Neuron (in vitro differentiated cells): ENCODE data around the gene SCCPDH.
"Not testable (repeated sequence)": the region's sequence is repeated elsewhere in the genome, so short reads cannot be mapped to it uniquely, and the experiment has no call there.

ENCODE experiments used
- H2AFZ ChIP-seq: one replicate; pipeline ENCODE4 v1.6.1; 2013; ENCODE audit warnings: low read depth, mild to moderate bottlenecking, inconsistent platforms, low read length, moderate library complexity
- H3K27me3 ChIP-seq: one replicate; pipeline ENCODE4 v1.6.1; 2013; ENCODE audit warnings: low read length; ENCODE audit not compliant: insufficient read depth
- H3K36me3 ChIP-seq: one replicate; pipeline ENCODE4 v1.6.1; 2013; ENCODE audit warnings: low read length; ENCODE audit not compliant: insufficient read depth
- H3K4me1 ChIP-seq: one replicate; pipeline ENCODE4 v1.6.1; 2013; ENCODE audit warnings: low read length; ENCODE audit not compliant: insufficient read depth
- H3K4me3 ChIP-seq: 2 replicates; pipeline ENCODE4 v1.5.1; 2013; ENCODE audit warnings: mild to moderate bottlenecking, low read length, moderate library complexity
- H3K9me3 ChIP-seq: one replicate; pipeline ENCODE4 v1.6.1; 2013; ENCODE audit warnings: low read length

SCCPDH gene

DNA sequence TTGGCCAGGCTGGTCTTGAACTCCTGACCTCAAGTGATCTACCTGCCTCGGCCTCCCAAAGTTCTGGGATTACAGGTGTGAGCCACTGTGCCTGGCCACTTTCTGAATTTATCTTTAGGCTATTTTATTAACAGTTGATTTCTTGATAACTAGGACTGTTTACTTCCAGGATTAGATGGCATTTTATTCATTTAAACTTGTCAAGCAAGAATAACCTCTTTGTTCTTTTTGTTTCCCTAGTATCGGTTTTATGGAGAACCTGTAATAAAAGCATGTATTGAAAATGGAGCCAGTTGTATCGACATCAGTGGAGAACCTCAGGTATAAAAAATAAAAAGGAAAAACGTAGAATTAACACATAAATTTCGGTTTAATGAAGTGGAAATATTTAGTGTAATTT, 11.5 kb downstream of the SCCPDH start:
- H3K9me3 ChIP-seq, result peaks cover 10% of the 10 kb centered on the region
- H2AFZ ChIP-seq, result no peak overlapping the region
- H3K4me3 ChIP-seq, result no peak overlapping the region
- peaks cover 76% of the 10 kb centered on the region for H3K36me3 ChIP-seq
- H3K4me1 ChIP-seq, result no peaks in the 10 kb centered on the region
- H3K27me3 ChIP-seq, result no peaks in the 10 kb centered on the region

DNA sequence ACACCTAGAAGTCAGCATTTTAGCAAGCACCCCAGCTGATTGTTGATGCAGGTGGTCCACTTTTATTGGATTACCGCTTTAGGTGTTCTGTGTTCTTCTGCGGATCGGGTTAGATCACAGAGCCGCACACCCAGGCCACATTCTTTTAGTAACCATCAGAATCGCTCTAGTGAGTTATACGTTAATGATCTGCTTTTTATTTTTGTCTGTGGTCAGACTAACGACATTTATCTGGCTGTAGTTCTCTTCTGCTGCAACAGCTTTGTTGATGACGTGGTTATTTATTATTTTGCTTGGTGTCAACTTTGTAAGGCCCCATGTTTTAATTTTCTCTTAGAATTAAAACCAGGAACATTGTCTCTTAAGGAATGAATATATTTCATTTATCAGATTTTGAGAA, 18.2 kb downstream of the SCCPDH start:
- Histone ChIP-seq H3K36me3 (peaks cover 57% of the 10 kb centered on the region), H2AFZ (no peak overlapping the region), H3K27me3 (no peaks in the 10 kb centered on the region), H3K4me3 (no peak overlapping the region), H3K9me3 (peaks cover 10% of the 10 kb centered on the region), H3K4me1 (peaks cover 1% of the 10 kb centered on the region)

DNA sequence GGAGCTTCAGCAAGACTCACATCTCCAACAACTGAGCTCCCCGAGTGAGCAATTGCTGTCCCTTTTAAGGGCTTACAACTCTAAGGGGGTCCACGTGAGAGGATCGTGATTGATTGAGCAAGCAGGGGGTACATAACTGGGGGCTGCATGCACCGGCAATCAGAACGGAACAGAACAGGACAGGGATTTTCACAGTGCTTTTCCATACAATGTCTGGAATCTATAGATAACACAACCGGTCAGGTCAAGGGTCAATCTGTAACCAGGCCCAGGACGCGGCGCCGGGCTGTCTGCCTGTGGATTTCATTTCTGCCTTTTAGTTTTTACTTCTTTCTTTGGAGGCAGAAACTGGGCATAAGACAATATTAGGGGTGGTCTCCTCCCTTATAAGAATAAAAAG, 21.9 kb downstream of the SCCPDH start:
- not testable (repeated sequence) for H2AFZ ChIP-seq, H3K4me3 ChIP-seq, H3K9me3 ChIP-seq, H3K27me3 ChIP-seq, H3K4me1 ChIP-seq
- H3K36me3 ChIP-seq, result peaks cover 44% of the 10 kb centered on the region

DNA sequence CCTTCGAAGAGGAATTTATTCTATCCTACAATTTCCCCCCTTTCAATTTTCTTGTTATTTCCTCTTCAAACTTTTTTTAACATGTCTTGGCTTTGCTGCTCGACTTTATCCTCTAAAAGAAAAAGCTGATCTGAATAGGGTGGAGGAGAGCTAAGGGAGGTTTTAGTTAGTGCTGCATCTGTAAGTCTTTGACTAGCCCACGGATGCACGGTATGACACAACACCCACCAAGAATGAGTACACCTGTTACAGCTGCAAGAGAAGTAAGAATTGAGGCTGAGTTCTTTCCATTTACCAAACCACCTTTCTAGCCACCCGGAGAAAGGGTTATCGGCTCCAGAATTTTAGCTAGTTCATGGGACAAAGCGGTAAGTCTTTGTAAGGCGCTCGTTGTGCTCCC, 23.8 kb downstream of the SCCPDH start:
- Histone ChIP-seq H3K9me3 (peaks cover 2% of the 10 kb centered on the region), H3K36me3 (peaks cover 27% of the 10 kb centered on the region), H2AFZ (no peak overlapping the region), H3K4me3 (no peak overlapping the region), H3K4me1 (peaks cover 1% of the 10 kb centered on the region), H3K27me3 (no peaks in the 10 kb centered on the region)

DNA sequence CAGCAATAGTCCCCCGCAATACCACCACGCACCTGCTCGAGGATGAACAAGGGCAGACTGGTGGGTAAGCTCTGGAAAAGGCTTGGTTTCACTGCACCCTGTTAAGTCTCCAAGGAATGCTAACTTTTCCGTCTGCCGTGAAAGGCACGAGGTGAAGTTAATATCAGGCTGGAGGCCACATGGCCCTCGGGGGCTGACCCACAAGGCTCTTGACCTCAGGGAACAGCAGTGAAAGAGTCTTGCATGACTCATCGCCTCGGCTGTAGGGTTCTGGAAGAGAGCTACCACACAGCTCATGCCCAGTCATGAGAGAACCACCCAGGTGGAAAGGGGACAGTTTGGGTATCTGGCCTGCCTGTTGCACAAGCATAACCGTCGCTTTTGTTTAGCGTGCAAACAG, 24.7 kb downstream of the SCCPDH start:
- H3K4me3 ChIP-seq, result no peak overlapping the region
- peaks cover 26% of the 10 kb centered on the region for H3K36me3 ChIP-seq
- peaks cover 2% of the 10 kb centered on the region for H3K9me3 ChIP-seq
- peaks cover 1% of the 10 kb centered on the region for H3K4me1 ChIP-seq
- H2AFZ ChIP-seq, result no peak overlapping the region
- H3K27me3 ChIP-seq, result no peaks in the 10 kb centered on the region

DNA sequence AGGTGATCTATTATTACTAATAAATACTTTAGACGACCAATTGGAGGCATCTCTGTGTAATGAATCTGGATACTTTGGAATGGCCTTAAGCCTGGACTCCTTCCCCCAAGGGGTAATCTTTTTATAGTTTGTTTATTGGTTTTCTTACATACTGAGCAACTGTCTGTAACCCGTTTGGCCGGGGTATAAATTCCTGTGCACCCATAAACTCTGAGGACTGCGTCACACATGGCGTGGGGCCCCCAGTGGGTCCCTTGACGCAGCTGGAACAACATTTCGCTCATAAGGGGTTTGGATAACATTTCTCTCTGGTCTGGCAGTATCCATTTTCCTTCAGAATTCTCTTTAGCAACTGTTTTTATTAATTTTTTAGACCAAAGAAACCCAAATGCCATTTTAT, 26.5 kb downstream of the SCCPDH start:
- Histone ChIP-seq H3K36me3 (peaks cover 20% of the 10 kb centered on the region), H3K9me3 (no peaks in the 10 kb centered on the region), H3K4me3 (no peak overlapping the region), H3K27me3 (no peaks in the 10 kb centered on the region), H2AFZ (no peak overlapping the region), H3K4me1 (peaks cover 1% of the 10 kb centered on the region)

DNA sequence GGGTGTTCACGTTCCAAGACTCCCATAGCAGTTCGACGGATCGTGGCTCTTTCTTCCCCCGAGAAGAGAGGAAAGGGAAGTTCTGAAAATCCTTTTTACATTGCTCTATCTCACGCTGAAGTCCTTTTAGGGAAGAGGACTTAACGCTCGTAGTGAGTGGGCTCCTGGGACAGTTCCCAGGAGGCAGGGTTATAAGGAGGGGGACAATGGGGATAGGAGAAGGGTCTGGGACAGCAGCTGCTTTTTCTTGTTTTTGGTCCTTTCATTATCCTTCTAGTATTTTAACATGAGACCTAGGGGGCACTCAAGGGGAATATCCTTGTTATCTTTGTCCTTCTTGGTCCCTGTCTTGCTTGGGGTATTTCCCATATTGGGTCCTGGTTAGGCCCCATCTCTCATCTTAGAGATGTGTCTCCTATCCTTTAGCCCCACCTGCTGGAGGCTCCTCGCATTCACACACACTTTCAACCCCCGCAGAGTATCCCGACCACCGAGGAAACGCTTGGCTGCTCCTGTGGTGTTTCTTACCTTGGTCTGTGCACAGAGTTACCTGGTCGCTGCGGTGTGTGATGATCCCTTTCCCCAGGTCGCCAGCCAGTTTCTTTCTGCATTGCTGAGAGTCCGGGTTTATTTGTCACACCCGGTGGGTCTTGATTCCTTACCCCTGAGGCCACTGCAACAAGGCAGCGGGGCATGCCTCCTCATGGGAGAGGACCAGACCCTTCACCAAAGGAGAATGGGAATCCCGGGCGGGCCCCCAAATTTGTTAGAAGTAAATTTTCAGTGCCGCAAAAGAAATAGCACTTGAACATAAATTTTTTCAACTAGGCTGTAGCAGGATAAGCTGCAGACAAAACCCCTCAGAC, 29.7 kb downstream of the SCCPDH start:
- Histone ChIP-seq H3K9me3 (no peaks in the 10 kb centered on the region), H2AFZ (no peak overlapping the region), H3K27me3 (no peaks in the 10 kb centered on the region), H3K4me1 (no peaks in the 10 kb centered on the region), H3K36me3 (peaks cover 18% of the 10 kb centered on the region), H3K4me3 (no peak overlapping the region)

DNA sequence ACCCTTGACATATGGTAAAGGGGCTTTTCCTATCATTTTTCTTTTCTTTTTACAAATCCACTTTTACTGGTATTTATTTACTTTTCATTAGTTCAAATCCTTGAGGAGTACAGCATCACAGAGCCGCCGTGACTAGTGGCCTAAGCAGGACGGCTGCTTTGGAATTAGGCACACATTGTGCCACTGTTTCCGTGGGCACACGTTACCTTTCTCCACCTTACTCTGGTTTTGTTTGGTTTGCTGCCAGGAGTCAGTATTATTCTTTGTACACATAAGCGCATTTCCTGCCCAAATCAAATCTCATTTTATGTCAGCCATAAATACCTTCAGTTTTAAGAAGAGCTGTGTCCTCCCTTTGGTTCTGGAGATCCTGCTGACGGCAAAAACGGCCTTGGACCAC, 31.2 kb downstream of the SCCPDH start:
- H2AFZ ChIP-seq, result no peak overlapping the region
- H3K4me1 ChIP-seq, result no peaks in the 10 kb centered on the region
- no peak overlapping the region for H3K4me3 ChIP-seq
- no peaks in the 10 kb centered on the region for H3K27me3 ChIP-seq
- peaks cover 24% of the 10 kb centered on the region for H3K36me3 ChIP-seq
- H3K9me3 ChIP-seq, result no peaks in the 10 kb centered on the region

DNA sequence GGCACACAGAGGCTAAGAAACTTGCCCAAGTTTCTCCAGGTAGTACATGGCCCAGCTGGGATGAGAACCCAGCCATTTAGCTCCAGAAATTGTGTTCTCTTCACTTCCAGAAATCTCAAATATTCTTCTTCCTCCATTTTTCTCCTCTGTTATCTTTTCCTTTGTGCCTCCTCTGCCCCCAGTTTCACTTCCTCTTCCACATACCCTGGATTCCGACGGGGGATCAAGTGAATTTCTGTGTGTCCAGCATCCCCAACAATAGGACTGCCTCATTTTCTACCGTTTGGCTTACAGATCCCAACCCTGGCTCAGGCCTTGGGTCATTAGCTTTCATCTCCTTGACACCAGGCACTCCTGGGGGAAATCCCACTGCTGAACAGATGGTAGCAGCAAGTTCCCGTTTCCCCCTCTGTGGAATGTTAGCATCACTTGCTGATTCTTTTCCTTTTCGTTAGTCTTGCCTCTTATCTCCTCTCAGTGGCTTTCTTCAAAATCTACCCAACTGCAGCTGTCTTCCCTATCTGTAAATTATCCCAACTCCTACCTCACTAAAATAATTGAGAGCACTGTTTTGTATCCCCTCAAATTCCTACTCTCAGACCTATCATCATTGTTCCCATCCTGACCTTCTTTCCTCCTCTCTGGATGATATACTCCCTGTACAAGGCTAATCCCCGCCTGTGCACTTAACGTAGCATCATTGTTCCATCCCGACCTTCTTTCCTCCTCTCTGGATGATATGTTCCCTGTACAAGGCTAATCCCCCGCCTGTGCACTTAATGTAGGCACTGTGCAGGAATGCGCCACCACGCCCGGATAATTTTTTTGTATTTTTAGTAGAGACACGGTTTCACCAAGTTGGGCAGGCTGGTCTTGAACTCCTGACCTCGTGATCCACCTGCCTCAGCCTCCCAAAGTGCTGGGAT, 36.5 kb downstream of the SCCPDH start:
- no peaks in the 10 kb centered on the region for H3K27me3 ChIP-seq
- no peaks in the 10 kb centered on the region for H3K4me1 ChIP-seq
- no peak overlapping the region for H2AFZ ChIP-seq
- H3K9me3 ChIP-seq, result no peaks in the 10 kb centered on the region
- peaks cover 65% of the 10 kb centered on the region for H3K36me3 ChIP-seq
- no peak overlapping the region for H3K4me3 ChIP-seq

DNA sequence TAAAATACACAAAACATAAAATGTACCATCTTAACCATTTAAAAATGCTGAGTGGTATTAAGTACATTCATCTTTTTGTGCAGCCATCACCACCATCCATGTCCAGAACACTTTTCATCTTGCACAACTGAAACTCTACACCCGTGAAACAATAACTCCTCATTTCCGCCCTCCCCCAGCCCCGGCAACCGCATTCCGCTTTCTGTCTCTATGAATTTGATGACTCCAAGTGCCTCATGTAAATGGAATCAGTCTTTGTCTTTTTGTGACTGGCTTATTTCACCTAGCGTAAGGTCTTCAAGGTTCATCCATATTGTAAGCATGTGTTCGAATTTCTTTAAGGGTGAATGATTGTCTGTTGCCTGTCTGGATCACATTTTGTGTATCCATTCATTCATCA, 37.2 kb downstream of the SCCPDH start:
- Histone ChIP-seq H3K4me3 (no peak overlapping the region), H2AFZ (no peak overlapping the region), H3K9me3 (no peaks in the 10 kb centered on the region), H3K4me1 (no peaks in the 10 kb centered on the region), H3K27me3 (no peaks in the 10 kb centered on the region), H3K36me3 (peaks cover 69% of the 10 kb centered on the region)

DNA sequence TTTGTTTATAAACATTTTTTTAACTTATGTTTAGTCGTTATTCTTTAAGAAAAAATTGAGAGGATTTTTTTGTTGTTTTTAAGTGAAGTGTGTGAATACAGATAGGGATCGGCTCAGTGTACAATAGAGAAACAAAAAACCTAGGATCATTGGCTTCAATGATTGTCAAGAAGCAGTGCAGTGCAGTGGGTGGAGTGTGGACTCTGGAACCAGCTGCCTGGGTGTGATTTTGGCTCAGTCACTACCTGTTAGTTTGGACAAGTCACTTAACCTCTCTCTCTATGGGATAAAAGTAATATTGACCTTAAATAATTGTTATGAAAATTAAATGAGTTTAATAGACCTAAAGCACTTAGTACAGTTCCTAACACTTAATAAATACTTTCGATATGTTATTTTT, 41.3 kb downstream of the SCCPDH start:
- Histone ChIP-seq H2AFZ (no peak overlapping the region), H3K27me3 (no peaks in the 10 kb centered on the region), H3K36me3 (peaks cover 82% of the 10 kb centered on the region), H3K4me1 (no peaks in the 10 kb centered on the region), H3K4me3 (no peak overlapping the region), H3K9me3 (peaks cover 2% of the 10 kb centered on the region)

DNA sequence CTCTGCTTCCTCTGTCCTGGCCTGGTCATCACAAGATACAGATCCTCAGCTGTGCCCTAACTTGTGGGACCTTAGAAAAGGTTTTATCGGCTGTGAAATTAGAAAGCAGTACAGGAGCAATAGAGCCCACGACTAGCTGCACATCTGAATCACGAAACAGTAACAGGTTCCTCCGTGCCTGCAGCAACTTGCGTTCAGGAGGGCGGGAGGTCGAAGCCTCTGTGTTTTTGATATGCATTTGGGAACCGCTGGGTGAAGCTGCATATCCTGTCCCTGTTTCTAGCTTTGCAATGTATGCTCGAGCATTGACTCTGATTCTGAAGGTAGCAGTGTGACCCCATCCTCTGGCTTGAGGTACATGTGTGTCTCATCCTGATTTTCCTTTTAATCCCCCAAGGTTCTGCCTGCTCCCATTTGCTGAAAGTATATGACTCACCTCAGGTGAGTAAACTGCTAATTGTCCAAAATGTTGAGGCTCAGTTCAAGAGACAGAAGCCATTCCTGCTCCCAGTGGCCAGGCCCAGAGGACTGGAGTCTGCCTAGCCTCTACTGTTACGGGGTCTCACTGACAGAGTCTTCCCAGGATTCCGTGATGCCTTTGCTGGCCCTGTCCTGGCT, 44.3 kb downstream of the SCCPDH start:
- peaks cover 71% of the 10 kb centered on the region for H3K36me3 ChIP-seq
- no peaks in the 10 kb centered on the region for H3K27me3 ChIP-seq
- H3K4me3 ChIP-seq, result no peak overlapping the region
- peaks cover 2% of the 10 kb centered on the region for H3K9me3 ChIP-seq
- no peak overlapping the region for H2AFZ ChIP-seq
- no peaks in the 10 kb centered on the region for H3K4me1 ChIP-seq

DNA sequence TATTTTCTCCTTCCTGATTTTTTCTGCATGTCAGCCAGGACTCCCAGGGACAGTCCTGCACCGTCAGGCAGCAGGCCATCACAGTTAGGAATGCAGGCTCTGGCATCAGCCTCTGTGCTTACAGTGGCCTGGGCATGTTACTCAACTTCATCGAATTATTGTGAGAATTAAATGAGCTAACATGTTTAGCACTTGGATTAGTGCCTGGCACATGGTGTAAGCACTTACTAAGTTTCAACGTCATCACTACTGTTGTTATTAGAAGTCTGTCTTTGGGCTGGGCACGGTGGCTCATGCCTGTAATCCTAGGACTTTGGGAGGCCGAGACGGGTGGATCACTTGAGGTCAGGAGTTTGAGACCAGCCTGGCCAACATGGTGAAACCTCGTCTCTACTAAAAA, 45.1 kb downstream of the SCCPDH start:
- H3K27me3 ChIP-seq, result no peaks in the 10 kb centered on the region
- no peak overlapping the region for H2AFZ ChIP-seq
- no peaks in the 10 kb centered on the region for H3K4me1 ChIP-seq
- H3K9me3 ChIP-seq, result peaks cover 2% of the 10 kb centered on the region
- no peak overlapping the region for H3K4me3 ChIP-seq
- H3K36me3 ChIP-seq, result peaks cover 63% of the 10 kb centered on the region
